HG02885 (cell line): Measurements from ENCODE around the gene SHLD1.
"Not testable (repeated sequence)": the region's sequence is repeated elsewhere in the genome, so short reads cannot be mapped to it uniquely, and the experiment has no call there.

Experiments
- ATAC-seq: cut with Tn5 transposase; IDR thresholded peaks from one replicate; pipeline ENCODE4 v1.9.1; 2021; ENCODE audit warnings: mild to moderate bottlenecking; ENCODE audit not compliant: unreplicated experiment, poor library complexity

Gene SHLD1

DNA sequence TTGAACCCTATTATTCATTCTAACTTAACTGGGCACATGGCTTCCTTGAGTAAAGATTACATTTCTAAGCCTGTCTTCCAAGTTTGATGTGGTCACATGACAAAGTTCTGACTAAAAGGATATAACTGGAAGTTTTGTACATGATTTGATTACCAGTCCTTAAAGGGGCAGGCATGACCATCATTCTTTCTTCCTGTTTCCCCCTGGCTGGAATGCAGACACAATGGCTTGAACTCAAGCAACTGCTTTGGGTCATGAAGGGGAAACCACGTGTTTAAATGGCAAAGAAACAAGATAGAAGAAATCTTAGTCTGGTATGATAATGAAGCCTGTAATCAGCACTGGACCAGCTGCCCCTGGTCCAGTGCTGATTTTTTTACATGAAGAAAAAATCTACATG, 15.6 kb upstream of the SHLD1 start:
- no peak for ATAC-seq

DNA sequence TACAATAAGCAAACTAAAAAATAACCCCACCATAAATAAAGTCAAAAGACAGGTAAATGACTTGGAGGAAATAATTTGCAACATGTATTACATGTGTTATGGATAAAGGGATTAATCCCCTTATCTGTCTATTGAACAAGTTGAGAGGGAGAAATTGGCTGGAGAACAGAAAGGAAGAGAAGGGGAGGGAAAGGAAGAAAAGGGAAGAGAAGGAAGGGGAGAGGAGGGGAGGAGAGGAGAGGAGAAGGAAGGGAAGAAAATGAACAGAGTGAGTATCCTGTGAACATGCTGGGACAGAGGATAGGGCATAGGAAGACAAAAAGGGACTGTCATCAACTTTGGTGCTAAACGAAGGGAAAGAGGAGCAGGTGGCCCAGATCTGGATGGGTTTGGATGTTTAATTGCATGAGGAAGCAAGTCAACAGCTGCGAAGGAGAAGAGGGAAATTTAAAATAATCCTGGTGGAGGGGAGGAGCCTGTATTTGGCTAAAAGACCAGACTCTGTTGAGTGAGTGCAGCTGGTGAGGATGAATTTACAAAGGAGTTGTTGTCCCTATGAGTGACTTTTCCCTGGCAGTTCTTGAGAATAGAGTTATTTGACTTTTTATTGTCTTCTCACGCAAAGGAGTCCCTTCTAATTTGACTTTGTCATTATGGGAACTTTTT, 14.2 kb upstream of the SHLD1 start:
- no peak for ATAC-seq

DNA sequence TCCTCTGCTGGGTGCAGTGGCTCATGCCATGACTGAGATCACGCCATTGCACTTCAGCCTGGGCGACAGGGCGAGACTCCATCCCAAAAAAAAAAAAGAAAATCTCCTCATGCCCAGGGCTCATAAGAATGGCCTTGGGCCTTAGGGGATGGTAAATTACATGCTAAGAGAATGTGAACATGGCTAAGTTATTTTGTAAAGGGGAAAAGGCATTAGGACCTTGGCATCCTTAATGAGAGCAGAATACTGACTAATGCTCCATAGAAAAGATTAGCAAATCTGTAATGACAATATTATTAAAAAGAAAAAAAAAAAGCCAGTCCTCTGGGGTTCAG, 12.6 kb upstream of the SHLD1 start:
- no peak for ATAC-seq

DNA sequence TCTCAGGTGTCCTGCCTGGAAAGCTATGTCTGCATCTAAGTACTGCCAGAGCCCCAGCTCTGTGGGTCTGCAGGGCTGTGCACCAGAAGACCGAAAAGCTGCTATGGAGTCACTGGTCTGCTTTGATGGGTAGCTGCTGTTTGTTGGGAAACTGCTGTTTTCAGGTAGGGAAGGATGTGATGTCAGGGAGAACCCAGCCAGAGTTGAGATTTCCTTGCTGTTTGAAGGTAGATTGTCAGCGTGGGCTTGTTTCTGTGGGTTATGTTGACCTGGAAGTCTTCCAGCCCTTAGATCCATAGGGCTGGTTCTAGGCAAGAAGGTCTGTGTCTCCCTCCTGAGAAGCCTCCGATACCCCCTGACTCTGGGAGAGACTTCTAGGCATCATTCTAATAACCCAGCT, 12.2 kb upstream of the SHLD1 start:
- no peak for ATAC-seq

DNA sequence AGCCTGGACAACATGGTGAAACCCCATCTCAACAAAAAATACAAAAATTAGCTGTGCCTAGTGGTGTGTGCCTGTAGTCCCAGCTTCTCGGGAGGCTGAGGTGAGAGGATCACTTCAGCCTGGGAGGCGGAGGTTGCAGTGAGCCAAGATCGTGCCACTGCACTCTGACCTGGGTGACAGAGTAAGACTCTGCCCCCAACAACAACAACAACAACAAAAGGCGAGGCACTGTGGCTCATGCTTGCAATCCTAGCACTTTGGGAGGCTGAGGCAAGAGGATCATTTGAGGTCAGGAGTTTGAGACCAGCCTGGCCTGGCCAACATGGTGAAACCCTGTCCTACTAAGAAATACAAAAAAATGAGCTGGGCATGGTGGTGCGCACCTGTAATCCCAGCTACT, 9.6 kb upstream of the SHLD1 start:
- ATAC-seq: not testable (repeated sequence)

DNA sequence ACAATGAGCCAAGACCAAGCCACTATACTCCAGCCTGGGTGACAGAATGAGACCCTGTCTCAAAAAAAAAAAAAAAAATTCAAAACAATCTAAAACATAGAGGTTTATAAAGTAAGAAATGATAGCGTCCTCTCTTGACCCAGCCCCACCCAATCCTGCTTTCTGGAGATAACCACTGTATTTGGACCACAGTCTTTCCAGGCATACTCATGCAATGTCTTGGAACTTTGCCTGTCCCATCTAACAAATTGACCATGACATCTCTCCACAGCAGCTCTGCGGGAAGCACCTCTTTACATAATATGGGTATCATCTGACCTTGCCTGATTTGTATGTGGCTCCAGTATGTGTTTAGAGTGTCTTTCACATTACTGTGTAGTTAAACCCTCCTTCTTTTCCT, 9.1 kb upstream of the SHLD1 start:
- no peak for ATAC-seq

DNA sequence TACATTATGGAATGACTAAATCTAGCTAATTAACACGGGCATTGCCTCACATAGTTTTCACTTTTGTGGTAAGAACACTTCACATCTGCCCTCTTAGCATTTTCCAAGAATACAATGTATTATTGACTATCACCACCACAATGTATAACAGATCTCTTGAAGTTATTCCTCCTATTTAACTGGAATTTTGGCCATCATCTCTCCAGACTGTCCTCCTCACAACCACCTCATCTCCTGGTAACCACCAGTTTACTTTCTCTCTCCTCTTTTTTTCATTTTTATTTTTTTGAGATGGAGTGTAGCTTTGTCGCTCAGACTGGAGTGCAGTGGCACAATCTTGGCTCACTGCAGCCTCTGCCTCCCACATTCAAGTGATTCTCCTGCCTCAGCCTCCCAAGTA, 8.2 kb upstream of the SHLD1 start:
- no peak for ATAC-seq

- ATAC-seq: no peak
Measured at GRCh38 chr20:5745416-5746030, 4.7 kb upstream of the SHLD1 start.

DNA sequence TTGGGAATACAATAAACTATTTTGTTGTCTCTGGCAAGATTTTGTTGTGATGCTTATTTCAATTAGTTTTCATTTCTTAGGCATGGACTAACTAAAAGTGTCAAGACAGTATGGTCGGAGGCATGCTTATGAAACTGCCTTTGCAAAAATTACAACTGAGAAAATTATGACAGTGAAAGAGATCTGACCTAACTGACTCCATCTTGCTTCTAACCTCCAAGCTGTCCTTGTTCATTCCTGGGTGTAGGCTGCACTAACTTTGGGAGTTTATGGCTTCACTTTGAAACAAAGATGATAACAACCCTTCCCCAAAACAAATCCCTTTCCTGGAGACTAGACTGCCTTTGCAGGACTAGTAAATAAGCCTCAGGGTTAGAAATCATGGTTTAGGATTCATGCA, 4.1 kb upstream of the SHLD1 start:
- no peak for ATAC-seq

DNA sequence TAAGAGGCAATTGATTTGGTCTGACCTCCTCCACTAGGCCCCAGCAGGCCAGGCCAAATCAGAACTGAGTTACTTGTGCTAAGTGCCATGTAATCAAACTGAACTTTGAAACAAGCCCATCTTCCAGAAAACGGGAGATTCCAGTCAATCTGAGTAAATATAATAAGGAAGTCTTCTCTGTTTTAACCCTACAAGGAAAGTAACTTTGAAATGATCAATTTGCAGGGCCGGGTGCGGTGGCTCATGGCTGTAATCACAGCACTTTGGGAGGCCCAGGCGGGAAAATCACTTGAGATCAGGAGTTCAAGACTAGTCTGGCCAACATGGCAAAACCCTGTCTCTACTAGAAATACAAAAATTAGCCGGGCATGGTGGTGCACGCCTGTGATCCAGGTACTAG, 2.0 kb upstream of the SHLD1 start:
- ATAC-seq: no peak

- ATAC-seq: not testable (repeated sequence)
Measured at GRCh38 chr20:5749512-5749951, 669 bp upstream of the SHLD1 start.

DNA sequence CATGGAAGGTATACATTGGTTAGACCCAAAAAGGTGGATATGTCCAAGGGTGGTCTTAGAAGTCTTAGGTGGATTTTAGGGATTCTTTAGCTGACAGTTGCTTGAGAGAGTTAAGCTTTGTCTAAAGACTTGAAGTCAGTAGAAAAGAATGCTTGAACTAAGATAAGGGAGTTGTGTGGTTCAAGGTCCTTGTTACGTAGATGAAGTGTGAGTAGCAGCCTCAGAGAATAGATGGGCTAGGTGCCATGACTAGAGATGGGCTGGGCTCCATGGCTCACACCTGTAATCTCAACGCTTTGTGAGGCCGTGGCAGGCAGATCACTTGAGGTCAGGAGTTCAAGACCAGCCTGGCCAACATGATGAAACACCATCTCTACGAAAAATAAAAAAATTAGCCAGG, 1.7 kb downstream of the SHLD1 start:
- no peak for ATAC-seq

DNA sequence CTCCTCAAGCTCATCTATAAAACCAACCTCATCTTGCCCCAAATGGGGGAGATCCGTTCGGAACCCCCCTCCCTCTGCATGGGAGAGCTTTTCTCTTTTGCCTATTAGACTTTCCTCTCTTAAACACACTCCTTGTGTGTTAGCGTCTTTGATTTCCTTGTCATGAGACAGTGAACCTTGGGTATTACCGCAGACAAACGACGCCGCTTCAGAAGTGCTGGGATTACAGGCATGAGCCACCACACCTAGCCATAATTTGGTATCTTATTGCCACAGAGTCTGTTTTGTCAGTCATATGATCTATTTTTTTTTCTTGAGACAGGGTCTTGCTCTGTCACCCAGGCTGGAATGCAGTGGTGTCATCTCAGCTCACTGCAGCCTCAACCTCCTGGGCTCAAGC, 3.6 kb downstream of the SHLD1 start:
- no peak for ATAC-seq

GRCh38 chr20:5757949-5758348, 7.7 kb downstream of the SHLD1 start:
- ATAC-seq: no peak

DNA sequence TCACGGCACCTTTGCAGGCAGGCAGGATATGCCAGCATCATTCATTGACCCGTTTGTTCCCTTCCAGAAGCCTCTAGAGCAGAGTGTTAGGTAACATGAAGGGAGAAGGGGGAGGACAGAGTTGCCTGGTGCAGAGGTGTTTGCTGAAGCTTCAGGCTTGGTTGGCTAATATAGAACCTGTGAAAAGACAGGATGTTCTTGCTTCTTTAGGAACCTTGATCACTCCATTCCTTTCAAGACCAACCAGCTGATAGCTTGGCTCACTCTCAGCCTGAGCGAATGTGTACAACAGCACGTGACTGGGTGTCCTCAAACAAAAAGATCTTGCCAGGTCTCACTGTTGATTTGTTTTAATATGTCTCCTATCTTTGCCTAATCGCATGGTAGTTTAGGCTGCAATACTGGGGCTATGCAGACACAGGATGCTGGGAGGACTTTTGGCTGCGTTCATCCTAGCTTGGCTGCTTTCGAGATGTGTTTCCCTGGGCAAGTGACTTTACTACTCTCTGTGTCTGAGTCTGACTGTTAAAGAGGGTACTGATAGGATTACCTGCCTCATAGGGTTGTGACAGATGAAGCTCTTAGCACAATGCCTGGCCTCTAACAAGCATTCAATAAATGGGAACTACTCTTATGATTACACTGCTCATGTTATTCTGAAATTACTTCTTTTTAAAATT, 16.0 kb downstream of the SHLD1 start:
- ATAC-seq: no peak

DNA sequence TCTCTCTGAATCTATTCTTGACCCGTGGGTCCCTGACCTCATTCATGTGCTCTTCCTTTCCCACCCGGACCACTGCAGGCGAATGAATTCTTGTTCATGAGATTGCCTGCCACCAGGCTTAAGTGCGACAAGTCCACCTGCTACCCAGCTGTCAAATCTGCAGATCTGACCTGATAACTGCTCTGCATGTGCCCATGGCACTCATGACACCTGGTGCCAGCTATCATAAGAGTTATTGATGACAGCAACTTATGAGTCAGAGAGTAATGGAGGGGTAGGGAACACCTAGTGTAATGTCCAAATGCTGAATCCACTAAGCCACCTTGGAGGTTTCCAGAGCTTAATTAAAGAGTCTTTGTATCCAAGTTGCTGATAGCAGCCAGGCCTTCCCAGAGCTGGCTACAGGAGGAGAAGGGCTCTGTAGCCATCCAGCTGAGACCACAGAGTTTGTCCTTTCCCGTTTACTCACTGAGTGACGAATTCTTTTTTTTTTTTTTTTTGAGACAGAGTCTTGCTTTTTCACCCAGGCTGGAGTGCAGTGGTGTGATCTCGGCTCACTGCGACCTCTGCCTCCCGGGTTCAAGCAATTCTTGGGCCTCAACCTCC, 17.4 kb downstream of the SHLD1 start:
- ATAC-seq: no peak

DNA sequence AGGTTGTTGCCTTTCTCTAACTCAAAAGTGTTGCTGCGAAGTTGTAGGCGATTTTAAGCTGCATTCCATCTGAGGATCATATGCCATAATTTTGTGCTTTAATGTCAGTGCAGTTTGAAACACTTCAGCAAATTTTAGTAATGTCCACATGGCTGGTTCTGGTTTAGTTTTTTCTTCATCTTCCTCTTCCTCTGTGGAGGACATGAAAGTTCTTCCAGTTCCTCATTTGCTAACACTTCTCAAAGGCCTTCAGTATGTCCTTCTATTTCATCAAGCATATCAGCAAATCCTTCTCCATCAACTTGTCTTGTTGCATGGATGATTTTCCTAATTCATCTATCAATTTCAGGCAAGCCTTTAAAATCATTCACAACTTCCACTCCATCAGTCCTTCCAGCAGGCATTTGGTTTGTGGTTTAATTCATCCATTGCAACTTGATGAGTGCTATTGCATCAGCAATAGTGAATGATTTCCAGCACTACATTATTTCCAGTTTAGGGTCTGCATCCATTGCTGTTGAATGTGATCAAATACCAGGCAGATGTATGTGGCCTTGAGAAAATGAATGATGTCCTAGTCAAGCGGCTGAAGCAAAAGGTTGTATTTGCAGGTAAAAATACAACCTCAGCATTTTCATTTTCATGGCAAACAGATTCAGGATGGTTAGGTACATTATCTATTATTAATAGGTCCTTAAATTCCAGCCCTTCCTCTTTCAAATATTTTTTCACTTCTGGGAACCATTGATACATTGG, 20.2 kb downstream of the SHLD1 start:
- ATAC-seq: no peak

- ATAC-seq: peak; percentile 60
Measured at GRCh38 chr20:5770987-5771318, 20.8 kb downstream of the SHLD1 start.

DNA sequence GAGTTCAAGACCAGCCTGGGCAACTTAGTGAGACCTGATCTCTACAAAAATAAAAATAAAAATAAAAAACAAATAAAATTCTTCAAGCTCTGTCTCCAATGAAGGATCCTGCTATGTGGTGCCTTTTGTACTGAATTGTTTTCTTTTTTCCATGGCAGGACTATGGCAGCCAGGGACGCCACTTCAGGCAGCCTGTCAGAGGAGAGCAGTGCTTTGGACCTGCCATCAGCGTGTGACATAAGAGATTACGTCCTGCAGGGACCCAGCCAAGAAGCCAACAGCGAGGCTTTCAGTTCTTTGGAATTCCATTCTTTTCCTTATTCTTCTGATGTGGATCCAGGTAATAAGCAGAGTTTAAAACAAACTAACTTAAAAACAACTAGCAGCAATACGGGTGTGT, 22.5 kb downstream of the SHLD1 start:
- no peak for ATAC-seq

GRCh38 chr20:5773589-5773988, 23.4 kb downstream of the SHLD1 start:
- ATAC-seq: no peak

DNA sequence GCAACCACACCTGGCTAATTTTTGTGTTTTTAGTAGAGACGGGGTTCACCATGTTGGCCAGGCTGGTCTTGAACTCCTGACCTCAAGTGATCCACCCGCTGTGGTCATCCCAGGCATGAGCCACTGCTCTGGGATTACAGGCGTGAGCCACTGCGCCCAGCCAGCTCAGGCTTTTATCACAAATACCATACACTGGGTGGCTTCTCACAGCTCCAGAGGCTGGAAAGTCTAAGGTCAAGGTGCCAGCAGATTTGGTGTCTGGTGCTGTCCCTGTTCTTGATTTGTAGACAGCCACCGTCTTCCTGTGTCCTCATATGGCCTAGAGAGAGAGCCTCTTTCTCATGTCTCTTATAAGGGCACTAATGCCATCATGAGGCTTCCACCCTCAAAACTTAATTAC, 25.9 kb downstream of the SHLD1 start:
- ATAC-seq: no peak
